Urinary bladder (tissue), 4 donors: Measurements from ENCODE around the gene ABCC1. TPM values are rescaled to one million over a fixed set of nuclear protein-coding genes. Genes with fewer than 3 reads are reported as not detected.
"Not testable (repeated sequence)": the region's sequence is repeated elsewhere in the genome, so short reads cannot be mapped to it uniquely, and the experiment has no call there.

Experiments
- DNase-seq: peaks from one replicate; pipeline ENCODE4 v3.0.0-alpha.2; 2015; ENCODE audit errors: extremely low spot score
- H3K27ac ChIP-seq: one replicate; pipeline ENCODE4 v1.5.1; 2013; ENCODE audit warnings: low read depth, mild to moderate bottlenecking, moderate library complexity
- H3K36me3 ChIP-seq: one replicate; pipeline ENCODE4 v1.6.1; 2013; ENCODE audit warnings: mild to moderate bottlenecking, moderate library complexity; ENCODE audit not compliant: insufficient read depth
- H3K4me1 ChIP-seq: one replicate; pipeline ENCODE4 v1.6.1; 2013; ENCODE audit warnings: mild to moderate bottlenecking, moderate library complexity; ENCODE audit not compliant: insufficient read depth
- H3K4me3 ChIP-seq: one replicate; pipeline ENCODE4 v1.5.1; 2013; ENCODE audit warnings: low read depth, low read length
- WGBS: extraction: QIAGEN DNeasy Blood & Tissue Kit; methylation state at CpG from one replicate; pipeline ENCODE4 v1.1.7; 2013; 5-methylcytosine and 5-hydroxymethylcytosine counted together
- polyA plus RNA-seq: library from polyadenylated mRNA; stranded (reverse); fragments of 200-250 nt; gene quantifications from one replicate; pipeline ENCODE4 v1.2.3, GENCODE V29; 2013
- total RNA-seq: library from RNA; depleted of rRNA; stranded (reverse); fragments of >200 nt; gene quantifications from one replicate; pipeline ENCODE4 v1.2.3, GENCODE V29; 2014
- donor health status: healthy with polysubstance abuse.
- donor health status: healthy.

The ABCC1 gene
- total and polyA plus RNA-seq, 2 donors: 13.8 to 21.7 TPM

DNA sequence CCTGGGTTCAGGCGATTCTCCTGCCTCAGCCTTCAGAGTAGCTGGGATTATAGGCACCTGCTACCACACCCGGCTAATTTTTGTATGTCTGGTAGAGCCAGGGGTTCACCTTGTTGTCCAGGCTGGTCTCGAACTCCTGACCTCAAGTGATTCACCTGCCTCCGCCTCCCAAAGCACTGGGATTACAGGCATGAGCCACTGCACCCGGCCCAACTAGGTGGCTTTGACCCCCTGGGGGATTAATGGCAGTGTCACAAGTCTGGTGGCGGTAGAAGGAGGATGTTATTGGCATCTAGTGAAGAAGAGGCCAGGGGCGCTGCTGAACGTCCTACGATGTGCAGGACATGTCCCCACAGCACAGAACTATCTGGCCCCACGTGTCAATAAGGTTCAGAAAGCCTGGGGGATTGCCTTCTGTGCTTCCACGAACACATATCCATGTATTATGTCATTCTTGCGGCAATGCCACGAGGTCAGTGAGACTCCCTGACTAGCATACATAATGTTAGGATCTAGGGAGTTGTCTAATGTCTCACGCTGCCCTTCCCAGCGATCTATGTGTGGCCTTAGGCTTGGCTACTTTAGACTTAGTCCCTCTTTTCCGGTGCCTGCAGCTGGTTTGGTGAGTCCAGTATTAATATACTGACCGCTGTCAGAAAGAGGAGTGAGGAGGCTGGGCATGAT is 198.0 kb downstream of the ABCC1 start:
- H3K36me3 ChIP-seq: no peaks in the 10 kb centered on the region
- WGBS: 91% methylated on average over 17 of the region's 17 CpGs
- H3K4me3 ChIP-seq: no peak overlapping the region
- DNase-seq: no peak
- H3K4me1 ChIP-seq: no peaks in the 10 kb centered on the region
- no peak overlapping the region for H3K27ac ChIP-seq

DNA sequence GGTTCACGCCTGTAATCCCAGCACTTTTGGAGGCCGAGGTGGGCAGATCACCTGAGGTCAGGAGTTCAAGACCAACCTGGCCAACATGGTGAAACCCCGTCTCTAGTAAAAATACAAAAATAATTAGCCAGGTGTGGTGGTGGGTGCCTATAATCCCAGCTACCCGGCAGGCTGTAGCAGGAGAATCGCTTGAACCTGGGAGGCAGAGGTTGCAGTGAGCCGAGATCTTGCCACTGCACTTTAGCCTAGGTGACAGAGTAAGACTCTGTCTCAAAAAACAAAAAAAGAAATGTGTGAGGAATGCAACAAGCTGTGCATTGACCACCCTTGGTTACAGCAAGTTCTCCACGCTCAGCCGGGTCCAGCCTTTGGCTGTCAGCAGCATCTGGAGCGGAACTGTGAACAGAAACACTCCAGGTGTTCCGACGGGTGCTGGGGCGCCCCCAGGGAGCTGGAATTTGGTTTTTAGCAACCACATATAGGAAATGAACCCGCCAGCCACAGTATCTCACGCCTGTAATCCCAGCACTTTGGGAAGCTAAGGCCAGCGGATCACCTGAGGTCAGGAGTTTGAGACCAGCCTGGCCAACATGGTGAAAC is 198.7 kb downstream of the ABCC1 start:
- H3K36me3 ChIP-seq, DNase-seq, H3K4me3 ChIP-seq, H3K4me1 ChIP-seq, H3K27ac ChIP-seq: not testable (repeated sequence)
- WGBS: 77% methylated on average over 15 of the region's 15 CpGs

- WGBS: 77% methylated on average over 9 of the region's 9 CpGs
- no peak overlapping the region for H3K27ac ChIP-seq
Observed at GRCh38 chr16:16148755-16149154, 199.3 kb downstream of the ABCC1 start.

GRCh38 chr16:16149710-16150116 is 200.3 kb downstream of the ABCC1 start:
- no peaks in the 10 kb centered on the region for H3K4me1 ChIP-seq
- no peak for DNase-seq
- H3K36me3 ChIP-seq: no peaks in the 10 kb centered on the region
- no peak overlapping the region for H3K4me3 ChIP-seq
- H3K27ac ChIP-seq: no peak overlapping the region
- WGBS: 71% methylated on average over 10 of the region's 10 CpGs

More at GRCh38 chr16:16148755-16149154, 199.3 kb downstream of the ABCC1 start:
- Histone ChIP-seq H3K4me3 (no peak overlapping the region), H3K36me3 (no peaks in the 10 kb centered on the region), H3K4me1 (no peaks in the 10 kb centered on the region)
- DNase-seq: no peak

GRCh38 chr16:16150117-16150877 is 200.9 kb downstream of the ABCC1 start:
- peak; percentile 8 for DNase-seq
- no peak overlapping the region for H3K27ac ChIP-seq
- no peak overlapping the region for H3K4me3 ChIP-seq
- 17% methylated on average over 28 of the region's 28 CpGs for WGBS
- no peaks in the 10 kb centered on the region for H3K4me1 ChIP-seq
- H3K36me3 ChIP-seq: no peaks in the 10 kb centered on the region

- Histone ChIP-seq H3K36me3 (no peaks in the 10 kb centered on the region), H3K4me1 (no peaks in the 10 kb centered on the region), H3K27ac (no peak overlapping the region), H3K4me3 (no peak overlapping the region)
- DNase-seq: no peak
- WGBS: 86% methylated on average over 4 of the region's 4 CpGs
Observed at GRCh38 chr16:16150878-16151152, 201.4 kb downstream of the ABCC1 start.

- Histone ChIP-seq H3K36me3 (no peaks in the 10 kb centered on the region), H3K4me3 (no peak overlapping the region), H3K27ac (no peak overlapping the region), H3K4me1 (no peaks in the 10 kb centered on the region)
- DNase-seq: no peak
- WGBS: 64% methylated on average over 8 of the region's 8 CpGs
Observed at GRCh38 chr16:16151315-16151714, 201.9 kb downstream of the ABCC1 start.

DNA sequence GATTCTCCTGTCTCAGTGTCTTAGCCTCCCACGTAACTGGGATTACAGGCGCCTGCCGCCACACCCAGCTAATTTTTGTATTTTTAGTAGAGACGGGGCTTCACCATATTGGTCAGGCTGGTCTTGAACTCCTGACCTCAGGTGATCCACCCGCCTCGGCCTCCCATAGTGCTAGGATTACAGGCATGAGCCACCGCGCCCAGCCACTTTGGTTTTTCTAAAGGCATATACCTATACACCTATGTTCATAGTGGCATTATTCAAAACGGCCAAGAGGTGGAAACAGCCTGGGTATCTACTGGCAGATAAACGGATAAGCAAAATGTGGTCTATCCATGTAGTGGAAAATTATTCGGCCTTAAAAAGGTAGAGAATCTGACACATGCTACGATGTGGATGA is 203.6 kb downstream of the ABCC1 start:
- not testable (repeated sequence) for H3K36me3 ChIP-seq, H3K4me3 ChIP-seq, H3K4me1 ChIP-seq, H3K27ac ChIP-seq, DNase-seq
- 96% methylated on average over 12 of the region's 12 CpGs for WGBS

GRCh38 chr16:16154281-16154951 is 205.0 kb downstream of the ABCC1 start:
- no peaks in the 10 kb centered on the region for H3K4me1 ChIP-seq
- WGBS: 85% methylated on average over 18 of the region's 18 CpGs
- DNase-seq: no peak

DNA sequence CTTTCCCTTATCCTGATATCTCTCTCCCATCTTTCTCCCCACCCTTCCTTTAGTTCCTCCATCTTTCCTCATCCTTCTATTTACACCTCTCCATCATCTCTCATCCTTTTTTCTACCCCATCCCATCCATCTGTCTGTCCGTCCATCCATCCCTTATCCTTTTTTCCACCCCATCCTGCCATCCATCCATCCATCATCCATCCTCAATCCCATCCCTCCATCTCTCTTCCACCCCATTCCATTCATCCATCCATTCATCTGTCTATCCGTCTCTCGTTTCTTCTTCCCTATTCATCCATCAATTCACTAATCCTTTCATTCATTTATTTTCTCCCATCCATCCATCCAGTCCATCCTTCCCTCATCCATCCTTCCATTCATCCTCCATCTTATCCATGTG is 205.8 kb downstream of the ABCC1 start:
- WGBS: 94% methylated on average over 3 of the region's 3 CpGs
- H3K4me1 ChIP-seq: no peaks in the 10 kb centered on the region
- H3K27ac ChIP-seq: no peak overlapping the region
- H3K4me3 ChIP-seq: no peak overlapping the region
- DNase-seq: no peak
- no peaks in the 10 kb centered on the region for H3K36me3 ChIP-seq

More at GRCh38 chr16:16154281-16154951, 205.0 kb downstream of the ABCC1 start:
- no peak overlapping the region for H3K27ac ChIP-seq
- no peaks in the 10 kb centered on the region for H3K36me3 ChIP-seq
- H3K4me3 ChIP-seq: no peak overlapping the region

DNA sequence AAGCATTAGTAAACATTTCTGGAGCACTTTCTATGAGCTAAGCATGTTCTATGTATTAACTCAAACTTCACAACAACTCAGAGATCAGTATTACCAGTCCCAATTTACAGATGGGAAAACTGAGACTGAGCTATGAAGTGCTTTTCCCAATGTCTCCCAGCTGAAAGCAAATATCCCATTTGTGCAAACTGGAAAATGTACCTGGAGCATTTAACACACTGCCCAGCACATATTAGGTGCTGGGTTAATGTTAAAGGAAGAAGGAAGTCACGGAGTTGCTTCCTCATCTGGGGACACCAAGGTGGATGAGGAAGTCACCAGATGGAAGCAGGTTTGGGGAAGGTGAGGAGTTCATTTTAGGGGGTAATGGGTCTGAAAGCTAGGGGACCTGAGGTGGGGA is 207.8 kb downstream of the ABCC1 start:
- no peaks in the 10 kb centered on the region for H3K4me1 ChIP-seq
- 93% methylated on average over 1 of the region's 1 CpG for WGBS
- H3K4me3 ChIP-seq: no peak overlapping the region
- H3K36me3 ChIP-seq: no peaks in the 10 kb centered on the region
- H3K27ac ChIP-seq: no peak overlapping the region
- DNase-seq: no peak

DNA sequence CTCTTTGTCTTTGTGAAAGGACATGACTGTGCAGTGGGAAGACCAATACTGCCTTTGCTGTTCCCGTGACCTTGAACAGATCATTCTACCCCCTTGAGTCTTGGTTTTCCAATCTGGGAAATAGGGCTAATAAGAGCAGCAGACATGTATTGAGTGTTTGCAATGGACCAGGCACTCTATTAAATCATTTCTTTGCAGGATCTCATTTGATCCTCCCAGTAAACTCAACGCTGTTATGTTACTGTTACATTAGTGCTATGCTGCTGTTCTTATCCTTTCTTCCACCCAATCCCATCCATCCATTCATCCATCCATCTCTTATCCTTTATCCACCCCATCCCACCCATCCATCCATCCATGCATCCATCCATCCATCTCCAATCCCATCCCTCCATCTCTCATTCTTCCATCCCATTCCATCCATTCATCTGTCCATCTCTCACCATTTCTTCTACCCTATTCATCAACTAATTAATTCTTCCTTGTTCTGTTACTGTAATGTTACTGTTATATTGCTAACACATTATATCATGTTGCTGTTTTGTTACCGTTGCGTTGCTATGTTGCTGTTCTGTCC is 208.8 kb downstream of the ABCC1 start:
- Histone ChIP-seq H3K4me1 (no peaks in the 10 kb centered on the region), H3K36me3 (no peaks in the 10 kb centered on the region), H3K27ac (no peak overlapping the region), H3K4me3 (no peak overlapping the region)
- 99% methylated on average over 4 of the region's 4 CpGs for WGBS
- no peak for DNase-seq

DNA sequence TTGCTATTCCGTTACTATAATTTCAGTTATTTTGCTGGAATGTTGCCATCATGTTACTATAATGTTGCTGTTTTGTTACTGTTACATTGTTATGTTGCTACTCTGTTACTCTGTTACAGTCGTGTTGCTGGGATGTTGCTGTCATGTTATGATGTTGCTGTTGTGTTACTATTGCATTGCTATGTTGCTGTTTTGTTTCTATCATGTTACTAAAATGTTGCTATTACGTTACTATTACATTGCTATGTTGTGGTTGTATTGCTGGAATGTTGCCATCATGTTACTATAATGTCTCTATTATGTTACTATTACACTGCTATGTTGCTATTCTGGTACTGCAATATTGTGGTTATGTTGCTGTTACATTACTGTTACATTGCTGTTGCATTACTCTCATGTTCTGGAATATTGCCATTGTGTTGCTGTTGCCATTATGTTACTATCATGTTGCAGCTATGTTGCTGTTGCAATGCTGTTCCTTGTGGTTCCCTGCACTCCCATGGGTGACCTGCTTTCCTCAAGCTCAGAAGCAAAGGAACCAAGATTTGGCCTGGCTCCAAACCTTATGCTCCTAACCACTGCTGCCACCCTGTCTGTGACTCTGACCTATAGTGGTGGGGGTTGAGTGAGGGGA is 209.4 kb downstream of the ABCC1 start:
- WGBS: 83% methylated on average over 3 of the region's 3 CpGs
- no peaks in the 10 kb centered on the region for H3K4me1 ChIP-seq
- no peaks in the 10 kb centered on the region for H3K36me3 ChIP-seq
- no peak overlapping the region for H3K4me3 ChIP-seq
- no peak for DNase-seq
- H3K27ac ChIP-seq: no peak overlapping the region
